ELF-1 (cell line): ENCODE measurements around the gene EXOC3.
"Not testable (repeated sequence)": the region's sequence is repeated elsewhere in the genome, so short reads cannot be mapped to it uniquely, and the experiment has no call there.

Experiments
- DNase-seq: peaks from one replicate; pipeline ENCODE4 v3.0.0-alpha.2; 2016; ENCODE audit warnings: low read depth, low spot score

EXOC3 gene

DNA sequence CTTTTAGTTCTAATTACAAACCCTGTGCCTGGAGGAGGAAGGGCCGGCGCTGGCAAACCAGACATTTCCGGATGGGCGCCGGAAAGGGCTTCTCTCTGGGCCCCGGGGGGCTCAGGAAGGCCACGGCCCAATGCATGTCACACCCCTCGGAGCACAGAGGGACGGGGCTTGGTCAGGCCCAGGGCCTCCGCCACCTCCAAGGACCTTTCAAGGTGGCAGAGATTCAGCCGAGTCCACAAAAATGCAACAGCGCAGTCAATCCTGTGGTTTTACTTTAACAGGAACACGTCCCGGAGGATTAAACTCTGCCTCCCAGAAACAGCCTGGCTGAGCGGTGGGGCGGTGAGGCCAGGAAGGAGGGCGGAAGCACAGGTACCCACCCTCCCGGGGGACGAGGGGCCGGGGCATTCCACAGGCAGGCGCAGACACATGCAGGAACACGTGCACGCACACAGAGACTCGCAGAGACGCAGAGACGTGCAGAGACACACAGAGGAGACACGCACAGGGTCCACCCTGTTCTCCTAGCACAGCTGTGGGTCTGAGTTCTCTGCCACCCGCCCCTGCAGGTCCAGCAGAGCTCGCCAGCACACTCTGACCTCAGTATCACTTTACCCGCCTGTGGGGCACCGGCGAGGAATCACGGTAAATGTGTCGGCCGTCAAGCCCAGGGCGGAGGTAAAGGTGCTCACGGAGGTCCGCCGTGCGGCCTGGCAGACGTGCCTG lies 58.3 kb downstream of the EXOC3 start:
- no peak for DNase-seq

DNA sequence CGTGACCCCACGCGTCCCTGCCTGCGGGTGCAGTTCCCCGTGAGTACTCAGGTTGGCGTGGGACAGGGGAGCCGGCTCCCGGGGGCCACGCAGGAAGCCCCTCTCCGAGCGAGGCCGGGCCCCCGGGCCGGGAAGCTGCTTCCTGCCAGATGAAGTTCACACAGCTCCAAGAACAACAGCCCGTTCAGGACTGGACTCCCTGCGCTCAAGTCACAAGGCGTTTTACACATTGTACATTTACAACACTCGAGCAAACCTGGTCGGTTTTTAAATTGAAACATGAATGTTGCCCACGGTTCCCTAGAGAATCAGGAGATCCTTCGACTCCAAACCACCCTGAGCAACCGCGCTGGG lies 58.8 kb downstream of the EXOC3 start:
- DNase-seq, result no peak

DNA sequence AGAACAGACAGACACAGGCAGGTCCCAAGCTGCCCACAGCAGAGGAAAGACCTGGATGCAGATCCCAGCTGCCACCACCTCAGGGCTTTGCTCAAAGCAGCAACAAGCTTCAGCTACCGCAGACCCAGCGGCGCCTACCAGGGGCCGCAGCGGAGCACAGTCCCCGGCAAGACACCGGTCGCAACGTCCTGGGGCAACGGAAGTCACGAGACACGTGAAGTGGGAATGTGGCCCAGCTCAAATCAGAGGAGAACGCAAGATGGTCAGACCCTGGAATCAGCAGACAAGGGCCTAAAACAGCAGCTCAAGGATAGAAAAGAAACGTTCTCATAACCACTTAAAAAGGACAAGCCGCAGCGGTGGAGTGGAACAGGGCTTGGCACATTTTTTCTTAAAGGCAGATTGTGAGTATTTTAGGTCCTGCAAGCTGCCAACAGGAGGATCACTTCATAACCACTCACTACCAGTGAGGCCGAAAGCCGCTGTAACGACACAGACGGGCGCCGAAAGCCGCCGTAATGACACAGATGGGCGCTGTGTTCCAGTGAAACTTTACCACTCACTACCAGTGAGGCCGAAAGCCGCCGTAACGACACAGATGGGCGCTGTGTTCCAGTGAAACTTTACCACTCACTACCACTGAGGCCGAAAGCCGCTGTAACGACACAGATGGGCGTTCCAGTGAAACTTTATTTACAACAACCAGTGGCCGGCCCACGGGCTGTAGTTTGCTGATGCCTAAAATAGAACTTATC lies 59.5 kb downstream of the EXOC3 start:
- peak; percentile 76 for DNase-seq

DNA sequence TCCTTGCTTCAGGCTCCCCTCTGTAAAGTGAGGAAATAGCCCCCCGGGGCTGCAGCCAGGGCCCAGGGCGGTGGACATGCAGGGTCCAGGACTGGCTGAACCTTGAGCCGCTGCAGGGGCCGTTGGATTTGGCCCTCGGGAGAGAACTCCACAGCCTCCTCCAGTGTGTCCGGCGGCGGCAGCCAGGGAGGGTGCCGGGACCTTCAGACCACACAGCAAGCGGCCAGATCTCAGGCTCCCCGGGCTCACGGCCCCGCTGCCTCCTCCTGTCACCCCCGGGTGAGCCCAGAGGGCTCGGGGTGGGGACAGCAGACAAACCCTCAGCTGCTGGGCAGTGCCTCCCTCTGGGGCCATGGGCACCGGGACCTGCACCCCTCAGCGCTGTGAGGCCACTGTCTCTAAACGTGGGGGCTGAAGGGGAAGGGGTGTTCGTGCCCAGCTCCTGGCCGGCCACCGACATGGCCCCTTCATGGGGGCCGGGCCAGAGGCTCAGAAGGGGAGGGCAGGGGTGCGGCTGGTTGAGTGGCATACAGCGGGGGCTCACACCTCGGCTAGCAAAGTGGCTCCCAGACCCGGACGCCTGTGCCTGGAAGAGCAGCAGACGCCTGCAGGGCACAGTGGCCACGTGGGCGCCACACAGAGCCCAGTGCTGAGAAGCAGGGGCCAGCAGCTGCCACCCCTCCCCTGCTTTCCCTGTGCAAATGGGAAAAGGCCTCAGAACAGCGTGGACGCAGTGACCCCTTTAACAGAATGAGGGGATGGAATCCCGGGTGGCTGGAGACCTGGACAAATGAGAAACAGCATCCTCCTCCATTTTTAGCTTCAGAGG lies 61.6 kb downstream of the EXOC3 start:
- no peak for DNase-seq

DNA sequence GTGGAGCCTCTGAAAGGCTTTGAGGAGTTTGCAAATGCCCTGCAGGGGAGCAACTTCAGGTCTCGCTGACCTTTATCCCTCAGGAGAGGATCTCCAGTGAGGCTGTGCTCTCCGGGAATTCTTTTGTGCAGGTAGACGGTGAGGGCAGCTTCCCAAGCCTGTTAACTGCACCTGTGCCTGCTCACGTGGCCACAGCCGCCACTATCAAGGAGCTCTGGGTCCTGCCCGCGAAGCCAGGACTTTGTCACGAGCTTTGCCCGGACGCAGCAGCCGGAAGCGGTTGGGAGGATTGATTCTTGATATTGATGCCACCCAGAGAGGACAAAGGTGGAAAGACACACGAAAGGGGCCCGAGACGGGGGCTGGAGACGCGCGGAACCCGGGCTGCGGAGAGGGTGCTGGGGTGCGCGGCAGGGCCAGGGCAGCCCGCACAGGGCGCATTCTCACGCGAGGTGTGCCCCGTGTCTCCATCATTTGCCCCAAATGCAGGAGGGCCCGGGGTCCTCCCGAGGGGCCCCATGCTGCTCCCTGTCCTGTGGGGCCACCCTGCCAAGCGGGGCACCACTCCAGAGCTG lies 63.1 kb downstream of the EXOC3 start:
- no peak for DNase-seq

DNA sequence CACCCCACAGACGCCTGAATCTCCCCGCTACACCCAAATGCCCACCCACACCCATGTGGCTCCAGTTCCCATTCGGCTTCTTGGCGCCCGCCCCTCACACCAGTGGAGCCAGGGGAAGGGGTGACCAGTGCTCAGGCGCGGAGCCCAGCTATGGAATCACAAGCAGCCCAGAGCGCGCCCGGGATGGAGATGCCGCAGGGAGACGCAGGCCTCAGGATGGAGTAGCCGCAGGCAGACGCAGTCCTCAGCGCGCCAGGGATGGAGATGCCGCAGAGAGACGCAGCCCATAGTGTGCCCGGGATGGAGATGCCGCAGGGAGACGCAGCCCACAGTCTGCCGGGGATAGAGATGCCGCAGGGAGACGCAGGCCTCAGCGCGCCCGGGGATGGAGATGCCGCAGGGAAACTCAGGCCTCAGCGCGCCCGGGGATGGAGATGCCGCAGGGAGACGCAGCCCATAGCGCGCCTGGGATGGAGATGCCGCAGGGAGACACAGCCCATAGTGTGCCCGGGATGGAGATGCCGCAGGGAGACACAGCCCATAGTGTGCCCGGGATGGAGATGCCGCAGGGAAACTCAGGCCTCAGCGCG lies 65.1 kb downstream of the EXOC3 start:
- DNase-seq, result not testable (repeated sequence)

DNA sequence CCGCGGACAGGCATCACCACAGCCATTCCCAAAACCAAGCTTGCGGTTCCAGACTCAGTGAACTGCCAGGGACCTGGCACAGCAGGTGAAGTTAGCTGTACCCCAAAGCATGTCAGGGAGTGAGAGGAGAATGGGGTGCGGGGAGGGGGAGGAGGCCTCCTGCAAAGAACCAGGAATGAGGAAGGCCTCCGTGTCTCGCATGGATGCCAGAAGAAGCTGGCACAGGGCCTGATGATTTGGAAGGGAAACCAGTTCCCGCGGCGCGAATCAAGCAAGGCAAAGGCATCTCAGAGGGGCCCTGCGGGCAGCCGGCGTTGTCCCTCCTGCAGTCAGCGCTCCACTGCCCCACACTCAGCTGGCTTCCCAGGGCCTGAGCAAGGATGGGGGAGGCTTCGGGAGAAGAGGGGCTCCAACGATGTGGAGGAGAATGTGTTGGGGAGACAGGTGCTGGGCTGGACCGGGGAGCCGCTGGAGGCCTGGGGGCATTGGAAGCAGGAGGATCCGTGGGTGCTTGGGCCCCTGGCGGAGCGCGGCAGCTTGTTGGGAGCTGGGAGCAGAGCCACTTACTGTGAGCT lies 66.7 kb downstream of the EXOC3 start:
- DNase-seq, result no peak

DNA sequence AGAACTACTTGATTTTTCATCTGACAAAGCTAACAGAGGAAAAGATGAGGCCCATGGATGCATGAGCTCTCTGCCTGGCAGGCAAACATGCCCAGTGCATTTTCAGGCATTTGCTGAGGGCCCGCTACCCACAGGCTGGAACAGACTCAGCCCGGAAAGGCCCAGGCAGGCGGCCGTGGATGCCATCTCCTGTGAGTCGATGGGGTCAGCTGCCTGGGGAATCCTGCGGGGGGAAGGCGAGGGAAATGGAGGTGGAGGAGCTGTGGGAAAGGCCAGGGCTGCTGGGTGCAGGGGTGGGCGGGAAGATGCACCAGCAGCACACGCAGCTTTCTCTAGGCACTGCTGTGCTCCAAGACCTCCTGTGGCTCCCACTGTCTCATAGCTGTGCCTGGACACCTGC lies 67.5 kb downstream of the EXOC3 start:
- no peak for DNase-seq

DNA sequence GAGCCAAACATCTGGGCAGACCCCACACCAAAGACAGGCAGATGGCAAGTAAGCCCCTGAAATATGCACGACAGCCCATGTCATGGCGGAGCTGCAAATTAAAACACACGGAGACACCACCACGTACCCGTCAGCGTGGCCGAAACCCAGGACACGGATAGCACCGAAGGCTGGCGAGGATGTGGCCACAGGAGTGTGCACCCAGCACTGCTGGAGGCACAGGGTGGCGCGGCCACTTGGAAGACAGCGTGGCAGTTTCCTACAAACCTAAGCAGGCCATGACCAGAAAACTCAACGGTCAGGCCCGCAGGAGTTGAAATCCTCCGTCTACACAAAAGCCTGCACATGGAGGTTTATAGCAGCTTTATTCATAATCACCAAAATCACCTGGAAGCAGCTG lies 68.5 kb downstream of the EXOC3 start:
- DNase-seq, result no peak

DNA sequence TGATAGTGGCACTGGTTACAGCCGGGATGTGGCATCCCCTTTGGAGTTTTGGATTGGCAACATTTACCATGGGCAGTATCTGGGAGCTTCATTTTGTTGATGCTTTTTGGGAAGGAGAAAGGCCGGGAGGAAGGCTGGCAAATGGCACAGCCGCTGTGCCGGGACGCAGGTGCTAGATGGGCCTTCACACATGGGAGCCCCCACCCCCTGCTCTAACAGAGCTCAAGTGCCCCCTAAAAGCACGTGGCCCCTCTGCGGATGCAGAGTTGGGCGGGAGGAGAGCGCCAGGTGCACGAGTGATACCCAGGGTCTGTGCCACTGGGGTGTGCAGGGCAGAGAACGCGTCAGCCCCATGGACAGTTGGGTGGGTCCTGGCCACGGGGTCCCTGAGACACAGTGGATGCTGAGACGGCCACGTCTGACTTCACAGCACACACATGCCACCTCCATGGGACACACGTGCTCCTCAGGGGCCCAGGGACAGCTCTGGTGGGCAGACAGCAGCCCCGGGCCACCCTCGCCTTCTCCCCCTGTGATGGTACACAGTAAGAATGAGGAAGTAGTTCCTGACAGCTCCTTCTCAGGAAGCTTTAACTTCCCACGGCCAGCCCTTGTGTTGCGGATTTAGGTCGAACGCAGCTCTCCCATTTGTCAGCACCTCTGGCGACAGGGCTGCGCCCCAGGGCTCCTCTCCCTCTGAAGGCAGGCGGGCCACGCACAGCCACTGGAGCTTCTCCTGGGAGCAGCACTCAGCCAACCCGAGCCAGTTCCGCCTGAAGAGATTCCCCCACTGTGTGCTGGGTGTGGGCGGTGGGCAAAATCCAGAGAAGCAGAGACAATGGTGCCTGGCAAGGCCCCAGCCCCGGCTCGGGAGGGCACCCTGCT lies 70.5 kb downstream of the EXOC3 start:
- peak; percentile 61 for DNase-seq

DNA sequence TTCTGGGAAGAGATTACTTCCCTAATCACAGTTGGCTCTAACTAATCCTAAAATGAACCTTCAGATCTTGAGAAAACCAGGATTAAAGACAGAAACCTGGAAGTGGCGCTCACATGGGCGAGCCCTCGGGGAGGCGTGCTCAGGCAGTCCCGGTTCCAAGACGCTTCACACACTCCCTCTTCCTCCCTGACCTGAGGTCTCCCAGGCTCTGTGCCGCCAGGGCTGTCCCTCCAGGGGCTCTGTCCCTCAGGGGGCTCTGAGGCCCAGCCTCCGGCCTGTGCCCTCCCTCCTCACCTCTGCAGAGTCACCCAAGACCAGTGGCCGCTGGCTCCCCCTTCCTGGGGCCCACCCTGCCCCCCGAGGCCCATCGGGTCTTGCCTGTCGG lies 71.1 kb downstream of the EXOC3 start:
- no peak for DNase-seq

DNA sequence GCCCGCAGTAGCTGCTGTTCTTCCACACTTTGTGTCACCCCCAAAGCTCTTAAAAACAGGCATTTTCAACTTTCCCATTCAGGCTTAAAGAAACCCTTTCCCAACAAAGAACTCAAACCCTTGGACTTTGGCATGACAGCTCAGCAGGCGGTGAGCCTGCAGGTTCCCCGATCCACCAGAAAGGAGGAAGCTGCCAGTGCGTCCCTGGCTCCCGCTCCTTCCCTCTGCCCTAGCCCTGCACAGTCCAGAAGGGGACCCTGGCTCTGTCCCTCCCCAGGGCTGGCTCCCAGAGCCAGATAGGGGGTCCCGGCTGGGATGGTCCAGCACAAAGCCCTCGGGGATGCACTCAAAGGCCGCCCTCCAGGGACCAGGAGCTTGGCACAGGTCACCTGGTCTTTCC lies 71.7 kb downstream of the EXOC3 start:
- DNase-seq, result no peak

DNA sequence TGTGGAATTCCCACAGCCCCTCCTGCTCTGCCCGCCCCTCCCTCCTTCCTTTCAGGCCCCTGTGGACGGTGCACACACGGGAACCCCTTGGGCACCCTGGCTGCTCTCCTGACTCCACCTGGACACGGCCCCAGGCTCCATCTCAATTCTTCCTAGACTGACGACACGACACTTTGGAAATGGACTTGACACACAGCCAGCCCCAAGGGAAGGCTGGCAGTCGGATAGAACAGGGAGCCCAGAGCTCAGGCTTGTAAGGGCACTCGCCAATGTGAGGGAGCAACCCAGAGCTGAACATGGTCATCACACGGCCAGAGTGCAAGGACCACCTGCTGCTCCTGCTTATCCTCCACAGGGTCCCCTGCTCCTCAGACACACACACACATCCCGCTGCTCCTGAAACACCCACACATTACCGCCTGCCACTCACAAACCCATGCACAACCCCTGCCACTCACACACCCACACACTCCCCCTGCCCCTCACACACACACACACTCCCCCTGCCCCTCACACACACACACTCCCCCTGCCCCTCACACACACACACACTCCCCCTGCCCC lies 72.4 kb downstream of the EXOC3 start:
- no peak for DNase-seq

DNA sequence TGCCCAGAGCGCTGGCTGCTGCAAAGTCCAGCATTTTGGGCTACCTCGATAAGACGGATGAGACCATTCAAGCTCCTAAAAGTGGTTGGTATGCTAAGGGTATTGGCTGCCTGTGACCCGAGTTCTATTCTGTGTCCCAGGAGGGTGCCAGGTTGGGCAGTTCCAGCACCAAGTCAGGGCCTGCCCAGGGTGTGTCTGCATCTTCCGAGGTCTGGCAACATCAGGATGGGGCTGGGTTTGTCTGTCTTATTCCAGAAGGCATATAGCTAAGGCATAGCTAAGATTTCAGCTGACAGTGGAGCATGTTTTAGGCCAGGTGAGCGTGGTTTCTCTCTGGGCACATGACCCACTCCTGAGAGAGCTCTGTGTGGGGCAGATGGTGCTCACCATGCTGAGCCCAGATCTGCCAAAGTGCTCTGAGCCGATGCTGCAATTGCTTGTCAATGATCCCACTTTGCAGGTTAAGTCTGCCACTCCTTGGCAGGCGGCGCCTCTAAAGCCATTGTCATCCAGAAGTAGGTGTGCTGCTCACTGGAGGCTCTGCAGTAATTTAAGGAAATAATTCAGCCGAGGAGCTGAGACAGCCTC lies 73.5 kb downstream of the EXOC3 start:
- no peak for DNase-seq
